ENCODE data around the gene MYCBP2.

- TF ChIP-seq CTCF (conservative IDR thresholded peaks at IDR 0.05 in 1 of 2, IDR thresholded peaks at IDR 0.05 in 1 of 2; ENCODE audit: extremely low read depth in 1 of 2, insufficient read depth in 1 of 2, low read depth in 1 of 2, low read length in 2 of 2) (no peak), EZH2 (IDR thresholded peaks at IDR 0.05; ENCODE audit: borderline replicate concordance, low read length) (no peak)
Measured at GRCh38 chr13:77215543-77215942, 111.4 kb downstream of the MYCBP2 start.
